OCI-LY3 (cell line): Measurements from ENCODE around the gene GRIFIN.

Source experiments
- H2AFZ ChIP-seq: fragments of 200-600, 300-600 bp; shearing (Covaris generic); 2 replicates; pipeline ENCODE4 v1.6.0; 2014; ENCODE audit warnings: antibody characterized with exemption, low read depth, low read length
- H3K27ac ChIP-seq: fragments of 200-600, 300-600 bp; sonication (generic); 2 replicates; pipeline ENCODE4 v1.5.1; 2014; ENCODE audit warnings: mild to moderate bottlenecking, low read length, moderate library complexity, mixed read lengths
- H3K27me3 ChIP-seq: fragments of 200-600, 300-600 bp; sonication (generic); 2 replicates; pipeline ENCODE4 v1.6.1; 2014; ENCODE audit warnings: low read depth, low read length, mixed read lengths
- H3K36me3 ChIP-seq: fragments of 200-600, 300-600 bp; sonication (generic); replicated peaks from 2 replicates; pipeline ENCODE3; 2014; ENCODE audit warnings: low read depth, low read length, mixed read lengths
- H3K4me1 ChIP-seq: fragments of 300-600, 200-600 bp; sonication (generic); 2 replicates; pipeline ENCODE4 v1.6.1; 2014; ENCODE audit warnings: low read length, mixed read lengths
- H3K4me2 ChIP-seq: fragments of 200-600, 300-600 bp; sonication (generic); 2 replicates; pipeline ENCODE4 v1.6.1; 2014; ENCODE audit warnings: low read length, mixed read lengths
- H3K4me3 ChIP-seq: fragments of 300-600, 200-600 bp; sonication (generic); 2 replicates; pipeline ENCODE4 v1.5.1; 2014; ENCODE audit warnings: antibody characterized with exemption, mild to moderate bottlenecking, low read length, moderate library complexity
- H3K79me2 ChIP-seq: fragments of 300-600, 200-600 bp; shearing (Covaris generic); 2 replicates; pipeline ENCODE4 v1.6.1; 2014; ENCODE audit warnings: mild to moderate bottlenecking, low read length, mixed read lengths
- H3K9ac ChIP-seq: fragments of 300-600, 200-600 bp; shearing (Covaris generic); 2 replicates; pipeline ENCODE4 v1.6.0; 2014; ENCODE audit warnings: mild to moderate bottlenecking, low read length, moderate library complexity
- H3K9me3 ChIP-seq: fragments of 200-600, 300-600 bp; shearing (Covaris generic); 2 replicates; pipeline ENCODE4 v1.6.1; 2014; ENCODE audit warnings: low read length, mixed read lengths; ENCODE audit not compliant: insufficient read depth
- H4K20me1 ChIP-seq: fragments of 200-600, 300-600 bp; sonication (generic); 2 replicates; pipeline ENCODE4 v1.6.1; 2016; ENCODE audit warnings: low read length, mixed read lengths; ENCODE audit not compliant: insufficient read depth
- CTCF ChIP-seq: fragments of 200-600, 300-600 bp; sonication (generic); IDR thresholded peaks from 2 replicates; pipeline ENCODE4 v1.5.1; 2014; ENCODE audit warnings: antibody characterized with exemption, low read length, low read depth
- EZH2phosphoT487 ChIP-seq: fragments of 200-600 bp; shearing (Covaris generic); IDR thresholded peaks from 2 replicates; pipeline ENCODE4 v1.6.1; 2018; ENCODE audit warnings: antibody characterized with exemption, mixed run types, low read depth

GRIFIN gene

GRCh38 chr7:2452643-2453270 is 23.4 kb downstream of the GRIFIN start:
- no peaks in the 10 kb centered on the region for H3K27me3 ChIP-seq
- no peaks in the 10 kb centered on the region for H4K20me1 ChIP-seq
- no peak for TF ChIP-seq EZH2phosphoT487
- TF ChIP-seq CTCF, result no peak
- H3K36me3 ChIP-seq, result no peaks in the 10 kb centered on the region
- no peak overlapping the region for H3K9ac ChIP-seq
- H2AFZ ChIP-seq, result no peak overlapping the region
- H3K79me2 ChIP-seq, result no peaks in the 10 kb centered on the region
- peaks cover 6% of the 10 kb centered on the region for H3K4me1 ChIP-seq
- no peak overlapping the region for H3K4me3 ChIP-seq
- no peak overlapping the region for H3K27ac ChIP-seq
- no peaks in the 10 kb centered on the region for H3K9me3 ChIP-seq
- no peak overlapping the region for H3K4me2 ChIP-seq

- H2AFZ ChIP-seq, result peak overlapping the region; percentile 64; the same call in 1 of the 2 replicates
- H3K36me3 ChIP-seq, result no peaks in the 10 kb centered on the region
- peak overlapping the region; percentile 86 for H3K4me2 ChIP-seq
- TF ChIP-seq CTCF, result no peak
- TF ChIP-seq EZH2phosphoT487, result no peak
- H3K27ac ChIP-seq, result no peak overlapping the region
- no peaks in the 10 kb centered on the region for H3K79me2 ChIP-seq
- H3K4me3 ChIP-seq, result peak overlapping the region; percentile 74
- H3K9ac ChIP-seq, result peak overlapping the region; percentile 50; the same call in 1 of the 2 replicates
- H3K9me3 ChIP-seq, result no peaks in the 10 kb centered on the region
- H3K4me1 ChIP-seq, result peaks cover 6% of the 10 kb centered on the region
- H4K20me1 ChIP-seq, result no peaks in the 10 kb centered on the region
- no peaks in the 10 kb centered on the region for H3K27me3 ChIP-seq
These were observed 24.1 kb downstream of the GRIFIN start for GRCh38 chr7:2452074-2452507.

- Histone ChIP-seq H2AFZ (peak overlapping the region; percentile 64; the same call in 1 of the 2 replicates), H3K27ac (no peak overlapping the region), H4K20me1 (no peaks in the 10 kb centered on the region), H3K9me3 (no peaks in the 10 kb centered on the region), H3K4me3 (peak overlapping the region; percentile 74), H3K9ac (peak overlapping the region; percentile 50; the same call in 1 of the 2 replicates), H3K27me3 (no peaks in the 10 kb centered on the region), H3K79me2 (no peaks in the 10 kb centered on the region), H3K4me1 (peaks cover 6% of the 10 kb centered on the region), H3K36me3 (no peaks in the 10 kb centered on the region), H3K4me2 (peak overlapping the region; percentile 86)
- TF ChIP-seq EZH2phosphoT487 (no peak), CTCF (peak; percentile 73)
These were observed 24.8 kb downstream of the GRIFIN start for GRCh38 chr7:2451171-2452073.
